D721Med (cell line): ENCODE measurements around the gene HMMR.
A peak's percentile ranks its signal among the peaks of the same experiment; 100 is the strongest.
"Not testable (repeated sequence)": the region's sequence is repeated elsewhere in the genome, so short reads cannot be mapped to it uniquely, and the experiment has no call there.

ENCODE experiments used
- DNase-seq: peaks from one replicate; pipeline ENCODE4 v3.0.0; 2011; ENCODE audit warnings: low spot score; ENCODE audit not compliant: insufficient read length
- FAIRE-seq: peaks from 2 replicates; lab custom pipeline; 2011; peaks lifted over from hg19 to GRCh38; lab: Jason Lieb, UNC
- TF ChIP-seq, protein P1 (sequence below): IDR thresholded peaks from 2 replicates; pipeline ENCODE4 v1.5.1; 2012; ENCODE audit warnings: mild to moderate bottlenecking, control low read depth; ENCODE audit not compliant: insufficient read depth; ENCODE audit errors: missing control alignments

The HMMR gene, protein sequence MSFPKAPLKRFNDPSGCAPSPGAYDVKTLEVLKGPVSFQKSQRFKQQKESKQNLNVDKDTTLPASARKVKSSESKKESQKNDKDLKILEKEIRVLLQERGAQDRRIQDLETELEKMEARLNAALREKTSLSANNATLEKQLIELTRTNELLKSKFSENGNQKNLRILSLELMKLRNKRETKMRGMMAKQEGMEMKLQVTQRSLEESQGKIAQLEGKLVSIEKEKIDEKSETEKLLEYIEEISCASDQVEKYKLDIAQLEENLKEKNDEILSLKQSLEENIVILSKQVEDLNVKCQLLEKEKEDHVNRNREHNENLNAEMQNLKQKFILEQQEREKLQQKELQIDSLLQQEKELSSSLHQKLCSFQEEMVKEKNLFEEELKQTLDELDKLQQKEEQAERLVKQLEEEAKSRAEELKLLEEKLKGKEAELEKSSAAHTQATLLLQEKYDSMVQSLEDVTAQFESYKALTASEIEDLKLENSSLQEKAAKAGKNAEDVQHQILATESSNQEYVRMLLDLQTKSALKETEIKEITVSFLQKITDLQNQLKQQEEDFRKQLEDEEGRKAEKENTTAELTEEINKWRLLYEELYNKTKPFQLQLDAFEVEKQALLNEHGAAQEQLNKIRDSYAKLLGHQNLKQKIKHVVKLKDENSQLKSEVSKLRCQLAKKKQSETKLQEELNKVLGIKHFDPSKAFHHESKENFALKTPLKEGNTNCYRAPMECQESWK

DNA sequence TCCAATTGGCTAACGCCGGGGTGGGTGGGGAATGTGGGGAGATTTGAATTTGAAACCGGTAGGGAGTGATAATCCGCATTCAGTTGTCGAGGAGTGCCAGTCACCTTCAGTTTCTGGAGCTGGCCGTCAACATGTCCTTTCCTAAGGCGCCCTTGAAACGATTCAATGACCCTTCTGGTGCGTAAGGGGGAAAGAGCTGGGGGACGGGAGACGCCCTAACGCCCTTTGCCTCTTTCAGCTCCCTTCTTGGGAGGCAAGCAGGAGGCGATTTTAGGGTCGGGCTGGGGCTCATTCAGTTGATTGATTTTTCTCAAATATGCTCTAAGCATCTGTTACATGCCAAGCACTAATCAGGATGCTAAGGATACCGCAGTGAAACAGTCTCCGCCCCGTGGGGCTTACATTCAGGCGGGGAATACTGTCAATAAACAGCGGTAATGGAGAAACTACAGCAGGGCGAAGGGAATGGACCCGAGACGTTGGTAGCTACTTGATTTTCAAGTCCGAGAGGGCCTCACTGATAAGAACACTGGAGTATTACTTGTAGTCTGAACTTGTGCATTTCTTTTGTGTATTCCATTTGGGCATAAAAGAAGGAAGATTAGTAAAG, at the start of gene HMMR:
Gene HMMR (plus strand): TSS at position 71 of the 610 bp plus-strand sequence. CDS start 61 bp downstream, at position 132.
- DNase-seq: no peak
- TF ChIP-seq, protein P1, sequence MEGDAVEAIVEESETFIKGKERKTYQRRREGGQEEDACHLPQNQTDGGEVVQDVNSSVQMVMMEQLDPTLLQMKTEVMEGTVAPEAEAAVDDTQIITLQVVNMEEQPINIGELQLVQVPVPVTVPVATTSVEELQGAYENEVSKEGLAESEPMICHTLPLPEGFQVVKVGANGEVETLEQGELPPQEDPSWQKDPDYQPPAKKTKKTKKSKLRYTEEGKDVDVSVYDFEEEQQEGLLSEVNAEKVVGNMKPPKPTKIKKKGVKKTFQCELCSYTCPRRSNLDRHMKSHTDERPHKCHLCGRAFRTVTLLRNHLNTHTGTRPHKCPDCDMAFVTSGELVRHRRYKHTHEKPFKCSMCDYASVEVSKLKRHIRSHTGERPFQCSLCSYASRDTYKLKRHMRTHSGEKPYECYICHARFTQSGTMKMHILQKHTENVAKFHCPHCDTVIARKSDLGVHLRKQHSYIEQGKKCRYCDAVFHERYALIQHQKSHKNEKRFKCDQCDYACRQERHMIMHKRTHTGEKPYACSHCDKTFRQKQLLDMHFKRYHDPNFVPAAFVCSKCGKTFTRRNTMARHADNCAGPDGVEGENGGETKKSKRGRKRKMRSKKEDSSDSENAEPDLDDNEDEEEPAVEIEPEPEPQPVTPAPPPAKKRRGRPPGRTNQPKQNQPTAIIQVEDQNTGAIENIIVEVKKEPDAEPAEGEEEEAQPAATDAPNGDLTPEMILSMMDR: no peak
- peak; percentile 44 for FAIRE-seq

DNA sequence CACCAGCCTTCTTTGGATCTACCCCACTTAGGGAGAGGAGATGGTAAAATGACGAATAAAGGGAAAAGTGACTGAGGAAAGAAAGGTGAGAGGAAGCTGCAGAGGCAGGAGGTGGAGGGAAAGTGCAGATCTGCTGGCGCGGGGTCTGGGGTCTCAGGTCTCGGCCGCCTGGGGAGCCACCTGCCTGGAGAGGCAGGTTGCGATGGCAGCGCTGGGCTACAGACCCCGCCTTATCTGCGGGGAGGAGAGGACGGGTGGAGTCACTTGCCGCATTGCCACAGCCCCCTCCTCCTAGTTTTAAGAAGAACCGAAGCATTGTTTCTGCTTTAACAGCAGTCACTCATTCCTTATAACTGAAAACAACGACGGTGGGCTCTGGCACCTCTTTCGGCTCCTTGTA, 44.8 kb upstream of the HMMR start:
- DNase-seq, FAIRE-seq: not testable (repeated sequence)

DNA sequence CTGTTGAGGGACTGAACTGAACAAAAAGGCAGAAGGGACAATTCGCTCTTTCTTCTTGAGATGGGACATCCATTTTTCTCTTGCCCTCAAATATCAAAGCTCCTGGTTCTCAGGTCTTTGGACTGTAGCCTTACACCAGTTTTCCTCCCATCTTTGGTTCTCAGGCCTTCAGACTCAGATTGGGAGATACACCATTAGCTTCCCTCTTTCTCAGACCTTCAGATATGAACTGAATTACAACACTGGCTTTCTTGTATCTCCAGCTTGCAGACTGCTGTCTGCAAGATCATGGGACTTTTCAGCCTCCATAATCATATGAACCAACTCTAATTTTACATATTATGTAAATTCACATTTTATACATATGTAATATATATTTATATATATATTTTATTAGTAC, 35.6 kb upstream of the HMMR start:
- DNase-seq (no peak), FAIRE-seq (no peak)
- TF ChIP-seq, protein P1: no peak

DNA sequence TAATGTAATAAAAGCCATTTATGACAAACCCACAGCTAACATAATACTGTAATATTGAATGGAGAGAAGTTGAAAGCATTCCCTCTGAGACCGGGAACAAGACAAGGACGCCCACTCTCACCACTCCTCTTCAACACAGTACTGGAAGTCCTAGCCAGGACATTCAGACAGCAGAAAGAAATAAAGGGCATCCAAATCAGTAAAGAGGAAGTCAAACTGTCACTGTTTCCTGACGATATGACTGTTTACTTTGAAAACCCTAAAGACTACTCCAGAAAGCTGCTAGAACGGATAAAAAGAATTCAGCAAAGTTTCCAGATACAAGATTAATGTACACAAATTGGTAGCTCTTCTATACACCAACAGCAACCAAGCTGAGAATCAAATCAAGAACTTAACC, 34.3 kb upstream of the HMMR start:
- DNase-seq, FAIRE-seq: not testable (repeated sequence)

DNA sequence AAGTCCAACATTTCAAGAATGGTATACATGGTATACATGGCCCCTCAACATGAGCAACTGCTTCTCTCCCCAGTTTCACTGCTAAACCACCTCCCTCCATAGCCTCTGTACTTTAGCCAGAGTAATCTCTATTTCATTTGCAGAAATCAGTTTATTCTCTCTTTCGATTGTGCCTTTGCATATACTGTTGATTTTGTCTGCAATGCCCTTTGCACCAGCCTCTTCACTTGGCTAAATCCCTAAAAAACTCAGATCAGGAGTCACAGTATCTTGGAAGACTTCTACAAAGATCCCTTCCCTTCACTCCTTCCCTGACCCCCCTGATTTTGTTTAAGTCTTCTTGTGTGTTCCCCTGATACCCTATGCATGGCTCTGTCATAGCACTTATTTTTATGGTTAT, 27.9 kb upstream of the HMMR start:
- TF ChIP-seq, protein P1: no peak
- FAIRE-seq (no peak), DNase-seq (no peak)

DNA sequence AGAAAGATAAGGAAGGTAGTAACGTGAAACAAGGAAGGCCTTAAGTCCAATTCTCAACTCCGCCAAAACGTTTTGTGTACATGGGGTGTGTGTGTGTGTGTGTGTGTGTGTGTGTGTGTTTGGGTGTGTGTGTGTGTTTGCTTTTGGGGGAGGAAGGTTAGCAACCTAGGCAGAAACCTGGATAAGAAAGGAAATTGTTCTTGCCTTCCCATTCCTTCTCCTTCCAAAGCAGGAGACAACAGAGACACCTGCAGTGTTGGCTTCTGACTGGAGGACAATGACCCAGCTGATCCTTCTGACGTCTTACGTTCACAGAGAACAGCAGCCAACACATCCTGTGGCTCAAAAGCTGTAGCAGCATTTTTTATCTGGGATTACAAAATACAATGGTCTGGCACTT, 27.2 kb upstream of the HMMR start:
- no peak for FAIRE-seq
- TF ChIP-seq, protein P1: no peak
- DNase-seq: no peak

DNA sequence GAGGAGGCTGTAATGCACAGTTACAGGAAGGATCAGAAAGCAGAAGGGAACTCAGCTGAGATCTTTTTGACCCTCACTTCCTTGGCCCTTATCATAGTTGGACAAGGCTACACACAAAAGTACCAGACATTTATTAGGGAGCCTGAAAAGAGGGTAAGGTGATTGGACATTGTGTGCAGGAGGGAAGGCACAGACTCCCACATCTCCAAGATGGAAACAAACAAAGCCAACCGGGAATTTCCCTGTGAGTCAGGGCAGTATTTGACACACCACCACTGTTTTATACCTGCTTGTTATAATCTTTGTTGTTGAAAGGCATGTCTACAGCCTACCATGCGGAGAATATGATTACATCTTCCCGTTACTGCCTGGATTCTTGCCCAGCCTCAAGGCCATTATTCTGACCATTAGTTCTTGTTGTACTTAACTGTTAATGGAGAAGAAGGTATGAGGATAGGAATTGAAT, 26.0 kb upstream of the HMMR start:
- FAIRE-seq (no peak), DNase-seq (no peak)
- TF ChIP-seq, protein P1: no peak
